Lower leg skin (tissue), 3 donors: ENCODE data around the gene CCR5AS.

Source experiments
- POLR2A ChIP-seq, 2 donors: fragments of 450-650 bp; IDR thresholded peaks; one replicate each; pipeline ENCODE4 v1.6.1; 2016 to 2017; ENCODE audit warnings: antibody characterized with exemption in 2 of 2, mild to moderate bottlenecking in 1 of 2, moderate library complexity in 1 of 2
- TF ChIP-seq, protein P1 (sequence below), 3 donors: fragments of 450-650 bp; IDR thresholded peaks; one replicate each; pipeline ENCODE4 v1.5.1; 2016; ENCODE audit warnings: antibody characterized with exemption in 3 of 3, mild to moderate bottlenecking in 3 of 3, moderate library complexity in 2 of 3

DNA sequence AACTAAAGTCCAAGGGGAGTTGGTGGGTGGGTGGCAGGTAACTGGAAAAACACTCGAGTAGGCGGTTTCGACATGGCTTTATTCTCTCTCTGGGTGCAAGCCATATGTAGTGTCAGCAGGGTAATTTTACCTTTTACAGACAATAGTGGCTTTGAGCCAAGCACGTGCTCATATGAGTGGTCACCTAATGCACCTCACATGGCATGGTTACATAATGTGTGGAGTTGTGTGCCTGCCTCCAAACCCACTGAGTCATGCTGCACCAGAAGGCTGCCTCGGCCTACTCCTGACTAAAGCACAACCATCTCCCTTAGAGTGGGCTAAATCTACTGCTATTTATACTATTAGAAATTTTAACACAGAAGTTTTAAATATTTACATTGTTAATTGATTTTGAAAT lies 16.7 kb upstream of the CCR5AS start:
- no peak for TF ChIP-seq POLR2A (IDR thresholded peaks at IDR 0.05)
- TF ChIP-seq, protein P1, sequence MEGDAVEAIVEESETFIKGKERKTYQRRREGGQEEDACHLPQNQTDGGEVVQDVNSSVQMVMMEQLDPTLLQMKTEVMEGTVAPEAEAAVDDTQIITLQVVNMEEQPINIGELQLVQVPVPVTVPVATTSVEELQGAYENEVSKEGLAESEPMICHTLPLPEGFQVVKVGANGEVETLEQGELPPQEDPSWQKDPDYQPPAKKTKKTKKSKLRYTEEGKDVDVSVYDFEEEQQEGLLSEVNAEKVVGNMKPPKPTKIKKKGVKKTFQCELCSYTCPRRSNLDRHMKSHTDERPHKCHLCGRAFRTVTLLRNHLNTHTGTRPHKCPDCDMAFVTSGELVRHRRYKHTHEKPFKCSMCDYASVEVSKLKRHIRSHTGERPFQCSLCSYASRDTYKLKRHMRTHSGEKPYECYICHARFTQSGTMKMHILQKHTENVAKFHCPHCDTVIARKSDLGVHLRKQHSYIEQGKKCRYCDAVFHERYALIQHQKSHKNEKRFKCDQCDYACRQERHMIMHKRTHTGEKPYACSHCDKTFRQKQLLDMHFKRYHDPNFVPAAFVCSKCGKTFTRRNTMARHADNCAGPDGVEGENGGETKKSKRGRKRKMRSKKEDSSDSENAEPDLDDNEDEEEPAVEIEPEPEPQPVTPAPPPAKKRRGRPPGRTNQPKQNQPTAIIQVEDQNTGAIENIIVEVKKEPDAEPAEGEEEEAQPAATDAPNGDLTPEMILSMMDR (IDR thresholded peaks at IDR 0.05) = no peak
